OCI-LY3 (cell line): ENCODE results near the gene CORO2B.

Experiments
- EZH2phosphoT487 ChIP-seq: fragments of 200-600 bp; shearing (Covaris generic); IDR thresholded peaks from 2 replicates; pipeline ENCODE4 v1.6.1; 2018; ENCODE audit warnings: antibody characterized with exemption, mixed run types, low read depth
- TF ChIP-seq, protein P1 (sequence below): fragments of 200-600, 300-600 bp; sonication (generic); IDR thresholded peaks from 2 replicates; pipeline ENCODE4 v1.5.1; 2014; ENCODE audit warnings: antibody characterized with exemption, low read length, low read depth

DNA sequence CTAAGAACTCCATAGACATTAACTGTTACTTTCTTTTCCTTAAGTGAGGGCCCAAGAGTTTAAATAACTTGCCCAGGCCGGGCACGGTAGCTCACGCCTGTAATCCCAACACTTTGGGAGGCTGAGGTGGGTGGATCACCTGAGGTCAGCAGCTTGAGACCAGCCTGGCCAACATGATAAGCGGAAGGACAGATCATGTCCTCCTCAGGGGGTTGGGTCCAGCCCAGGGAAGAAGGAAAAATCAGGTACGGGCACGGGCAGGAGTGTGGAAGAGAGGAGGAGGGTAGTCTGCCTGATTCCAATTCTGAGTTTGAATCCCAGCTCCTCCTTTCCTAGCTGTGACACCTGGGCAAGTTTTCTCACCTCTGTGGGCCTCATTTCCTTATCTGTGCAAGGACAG, 123.1 kb downstream of the CORO2B start:
- TF ChIP-seq, protein P1, sequence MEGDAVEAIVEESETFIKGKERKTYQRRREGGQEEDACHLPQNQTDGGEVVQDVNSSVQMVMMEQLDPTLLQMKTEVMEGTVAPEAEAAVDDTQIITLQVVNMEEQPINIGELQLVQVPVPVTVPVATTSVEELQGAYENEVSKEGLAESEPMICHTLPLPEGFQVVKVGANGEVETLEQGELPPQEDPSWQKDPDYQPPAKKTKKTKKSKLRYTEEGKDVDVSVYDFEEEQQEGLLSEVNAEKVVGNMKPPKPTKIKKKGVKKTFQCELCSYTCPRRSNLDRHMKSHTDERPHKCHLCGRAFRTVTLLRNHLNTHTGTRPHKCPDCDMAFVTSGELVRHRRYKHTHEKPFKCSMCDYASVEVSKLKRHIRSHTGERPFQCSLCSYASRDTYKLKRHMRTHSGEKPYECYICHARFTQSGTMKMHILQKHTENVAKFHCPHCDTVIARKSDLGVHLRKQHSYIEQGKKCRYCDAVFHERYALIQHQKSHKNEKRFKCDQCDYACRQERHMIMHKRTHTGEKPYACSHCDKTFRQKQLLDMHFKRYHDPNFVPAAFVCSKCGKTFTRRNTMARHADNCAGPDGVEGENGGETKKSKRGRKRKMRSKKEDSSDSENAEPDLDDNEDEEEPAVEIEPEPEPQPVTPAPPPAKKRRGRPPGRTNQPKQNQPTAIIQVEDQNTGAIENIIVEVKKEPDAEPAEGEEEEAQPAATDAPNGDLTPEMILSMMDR, result no peak
- no peak for TF ChIP-seq EZH2phosphoT487
